Gastrocnemius medialis (tissue), 4 donors: ENCODE results near the gene SYT1.

Experiments used
- POLR2A ChIP-seq, 2 donors: fragments of 450-650 bp; IDR thresholded peaks; one replicate each; pipeline ENCODE4 v1.6.1; 2017; ENCODE audit warnings: antibody characterized with exemption in 2 of 2, mild to moderate bottlenecking in 2 of 2, moderate library complexity in 2 of 2
- TF ChIP-seq, protein P1 (sequence below), 5 experiments: fragments of 450-650 bp in 3 of 5; fragments of 200-600 bp in 2 of 5; sonication (generic) in 2 of 5; IDR thresholded peaks in 4 of 5; conservative IDR thresholded peaks in 1 of 5; 1 replicate in 4 of 5; 2 replicates in 1 of 5; pipeline ENCODE4 v1.5.1; 2016 to 2019; ENCODE audit warnings: antibody characterized with exemption in 5 of 5, mild to moderate bottlenecking in 3 of 5, moderate library complexity in 3 of 5

DNA sequence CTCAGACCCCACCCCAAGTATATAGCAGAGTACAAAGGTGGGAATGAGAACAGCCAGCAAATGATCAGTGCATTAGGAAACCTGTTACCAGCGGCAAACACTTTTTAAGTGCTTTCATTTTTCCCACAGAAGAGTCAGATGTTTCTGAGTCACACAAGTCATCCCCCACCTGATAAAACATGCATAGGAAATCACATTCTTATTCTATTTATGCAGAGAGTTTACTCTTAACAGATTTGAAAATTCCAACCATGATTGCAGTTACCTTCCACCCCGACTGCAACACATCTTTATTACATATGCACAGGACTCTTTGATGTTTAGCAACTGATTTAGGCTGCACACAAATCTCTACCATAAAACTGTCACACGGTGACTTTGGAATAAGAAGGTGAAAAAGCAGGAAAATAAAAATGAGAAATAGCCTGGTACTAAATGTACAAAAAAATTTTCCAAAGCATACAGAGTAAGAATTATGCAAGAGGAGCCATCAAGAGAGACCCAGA, 589.8 kb downstream of the SYT1 start:
- TF ChIP-seq, protein P1, sequence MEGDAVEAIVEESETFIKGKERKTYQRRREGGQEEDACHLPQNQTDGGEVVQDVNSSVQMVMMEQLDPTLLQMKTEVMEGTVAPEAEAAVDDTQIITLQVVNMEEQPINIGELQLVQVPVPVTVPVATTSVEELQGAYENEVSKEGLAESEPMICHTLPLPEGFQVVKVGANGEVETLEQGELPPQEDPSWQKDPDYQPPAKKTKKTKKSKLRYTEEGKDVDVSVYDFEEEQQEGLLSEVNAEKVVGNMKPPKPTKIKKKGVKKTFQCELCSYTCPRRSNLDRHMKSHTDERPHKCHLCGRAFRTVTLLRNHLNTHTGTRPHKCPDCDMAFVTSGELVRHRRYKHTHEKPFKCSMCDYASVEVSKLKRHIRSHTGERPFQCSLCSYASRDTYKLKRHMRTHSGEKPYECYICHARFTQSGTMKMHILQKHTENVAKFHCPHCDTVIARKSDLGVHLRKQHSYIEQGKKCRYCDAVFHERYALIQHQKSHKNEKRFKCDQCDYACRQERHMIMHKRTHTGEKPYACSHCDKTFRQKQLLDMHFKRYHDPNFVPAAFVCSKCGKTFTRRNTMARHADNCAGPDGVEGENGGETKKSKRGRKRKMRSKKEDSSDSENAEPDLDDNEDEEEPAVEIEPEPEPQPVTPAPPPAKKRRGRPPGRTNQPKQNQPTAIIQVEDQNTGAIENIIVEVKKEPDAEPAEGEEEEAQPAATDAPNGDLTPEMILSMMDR (IDR thresholded peaks at IDR 0.05 in 4 of 5, conservative IDR thresholded peaks at IDR 0.05 in 1 of 5) = no peak
- no peak for TF ChIP-seq POLR2A (IDR thresholded peaks at IDR 0.05)
